ENCODE results near the gene VPS4A. TPM values are rescaled to one million over a fixed set of nuclear protein-coding genes. Genes with fewer than 3 reads are reported as not detected.

The VPS4A gene
- total RNA-seq, 1 experiment from 2014 or later, result 18.3 TPM

GRCh38 chr16:69318911-69319289 is 7.8 kb downstream of the VPS4A start:
- Histone ChIP-seq H3K27ac (ENCODE audit: low read length) (no peak overlapping the region), H3K27me3 (ENCODE audit: low read length) (no peaks in the 10 kb centered on the region), H4K20me1 (ENCODE audit: insufficient read depth, low read depth, low read length) (peaks cover 10% of the 10 kb centered on the region), H3K9me2 (replicated peaks; ENCODE audit: insufficient read depth, low read length) (no peaks in the 10 kb centered on the region), H3K36me3 (ENCODE audit: insufficient read depth, low read length) (peaks cover 21% of the 10 kb centered on the region), H3K4me2 (ENCODE audit: low read depth, low read length, poor library complexity, severe bottlenecking) (no peak overlapping the region), H3K79me2 (ENCODE audit: low read length) (peaks cover 24% of the 10 kb centered on the region), H3K4me3 (ENCODE audit: low read length) (no peak overlapping the region), H3K9me3 (ENCODE audit: low read length) (no peaks in the 10 kb centered on the region), H3K9ac (ENCODE audit: low read length) (no peak overlapping the region), H3K4me1 (ENCODE audit: low read length) (no peaks in the 10 kb centered on the region), H2AFZ (ENCODE audit: low read length) (no peak overlapping the region)
- no peak for DNase-seq

DNA sequence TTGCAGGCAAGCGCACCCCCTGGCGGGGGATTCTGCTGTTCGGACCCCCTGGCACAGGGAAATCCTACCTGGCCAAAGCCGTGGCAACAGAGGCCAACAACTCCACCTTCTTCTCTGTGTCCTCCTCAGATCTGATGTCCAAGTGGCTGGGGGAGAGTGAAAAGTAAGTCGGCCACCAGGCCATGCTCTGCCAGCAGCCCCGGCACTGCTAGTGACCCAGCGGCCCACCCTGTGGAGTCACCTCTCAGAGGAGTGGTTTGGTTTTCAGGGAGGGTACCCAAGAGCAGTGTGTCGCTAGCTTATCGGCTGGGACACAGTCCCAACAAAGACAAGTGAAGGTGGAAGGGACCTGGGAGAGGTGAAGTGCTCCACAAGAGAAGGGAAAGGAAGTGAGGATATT is 8.2 kb downstream of the VPS4A start:
- H3K9ac ChIP-seq (ENCODE audit: low read length), result no peak overlapping the region
- H3K27me3 ChIP-seq (ENCODE audit: low read length), result no peaks in the 10 kb centered on the region
- H3K36me3 ChIP-seq (ENCODE audit: insufficient read depth, low read length), result peaks cover 21% of the 10 kb centered on the region
- DNase-seq, result no peak
- H3K79me2 ChIP-seq (ENCODE audit: low read length), result peaks cover 24% of the 10 kb centered on the region
- no peak overlapping the region for H2AFZ ChIP-seq (ENCODE audit: low read length)
- H3K9me3 ChIP-seq (ENCODE audit: low read length), result no peaks in the 10 kb centered on the region
- peaks cover 11% of the 10 kb centered on the region for H4K20me1 ChIP-seq (ENCODE audit: insufficient read depth, low read depth, low read length)
- H3K4me3 ChIP-seq (ENCODE audit: low read length), result no peak overlapping the region
- no peak overlapping the region for H3K4me2 ChIP-seq (ENCODE audit: low read depth, low read length, poor library complexity, severe bottlenecking)
- no peaks in the 10 kb centered on the region for H3K4me1 ChIP-seq (ENCODE audit: low read length)
- no peak overlapping the region for H3K27ac ChIP-seq (ENCODE audit: low read length)
- no peaks in the 10 kb centered on the region for H3K9me2 ChIP-seq (replicated peaks; ENCODE audit: insufficient read depth, low read length)

DNA sequence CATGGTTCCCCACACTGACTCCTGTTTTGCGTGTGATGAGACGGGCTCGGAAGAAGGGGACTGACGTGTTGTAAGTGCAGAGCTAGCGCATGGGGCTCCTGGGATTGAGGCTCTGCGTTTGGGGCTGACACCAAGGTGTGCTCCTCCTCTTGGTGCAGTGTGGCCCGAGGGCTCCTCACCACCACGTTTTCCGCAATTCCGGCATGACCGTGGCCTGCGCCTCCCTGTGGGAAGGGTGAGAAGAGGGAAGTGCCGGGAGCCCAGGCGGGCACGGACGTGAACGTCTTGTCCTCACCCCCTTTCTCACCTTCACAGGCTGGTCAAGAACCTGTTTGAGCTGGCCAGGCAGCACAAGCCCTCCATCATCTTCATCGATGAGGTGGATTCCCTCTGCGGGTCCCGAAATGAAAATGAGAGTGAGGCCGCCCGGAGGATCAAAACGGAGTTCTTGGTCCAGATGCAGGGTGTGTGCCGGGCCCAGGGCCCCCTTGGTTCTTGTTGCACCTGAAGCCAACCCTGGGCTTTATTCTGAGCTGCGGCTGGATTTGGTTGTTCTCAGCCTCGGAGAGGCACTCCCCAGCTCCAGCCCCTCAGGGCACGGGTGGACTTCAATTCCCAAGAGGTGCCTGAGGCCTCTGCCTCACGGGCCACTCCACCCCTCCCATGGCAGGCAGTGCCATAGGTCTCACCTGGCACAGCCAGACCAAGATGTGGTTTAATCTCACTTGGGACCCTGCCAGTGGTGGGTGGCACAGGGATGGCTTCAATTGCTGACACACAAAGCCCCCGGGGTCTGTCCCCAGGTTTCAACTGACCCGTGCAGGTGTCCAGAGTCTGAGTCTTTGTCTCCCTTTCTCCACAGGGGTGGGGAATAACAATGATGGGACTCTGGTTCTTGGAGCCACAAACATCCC is 8.9 kb downstream of the VPS4A start:
- peaks cover 27% of the 10 kb centered on the region for H3K36me3 ChIP-seq (ENCODE audit: insufficient read depth, low read length)
- H3K27ac ChIP-seq (ENCODE audit: low read length), result no peak overlapping the region
- no peak overlapping the region for H3K4me3 ChIP-seq (ENCODE audit: low read length)
- no peaks in the 10 kb centered on the region for H3K9me3 ChIP-seq (ENCODE audit: low read length)
- H3K79me2 ChIP-seq (ENCODE audit: low read length), result peaks cover 26% of the 10 kb centered on the region
- no peaks in the 10 kb centered on the region for H3K9me2 ChIP-seq (replicated peaks; ENCODE audit: insufficient read depth, low read length)
- H3K4me2 ChIP-seq (ENCODE audit: low read depth, low read length, poor library complexity, severe bottlenecking), result no peak overlapping the region
- peaks cover 14% of the 10 kb centered on the region for H4K20me1 ChIP-seq (ENCODE audit: insufficient read depth, low read depth, low read length)
- H3K27me3 ChIP-seq (ENCODE audit: low read length), result no peaks in the 10 kb centered on the region
- H2AFZ ChIP-seq (ENCODE audit: low read length), result no peak overlapping the region
- no peak for DNase-seq
- H3K9ac ChIP-seq (ENCODE audit: low read length), result no peak overlapping the region
- no peaks in the 10 kb centered on the region for H3K4me1 ChIP-seq (ENCODE audit: low read length)

DNA sequence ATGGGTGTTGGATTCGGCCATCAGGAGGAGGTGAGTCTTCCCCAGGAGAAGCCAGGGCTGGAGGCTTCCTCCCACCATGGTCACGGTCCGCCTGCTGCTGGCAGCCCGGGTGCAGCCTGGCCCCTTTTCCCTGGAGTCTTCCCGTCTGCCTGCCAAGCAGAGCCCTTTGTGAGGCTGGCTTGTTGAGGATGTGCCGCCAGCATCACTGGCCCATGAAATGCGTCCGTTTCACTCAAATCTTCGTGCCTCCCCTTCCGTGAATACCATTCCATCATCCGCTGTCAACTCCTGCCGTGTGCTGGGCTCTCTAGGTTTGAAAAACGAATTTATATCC is 9.6 kb downstream of the VPS4A start:
- Histone ChIP-seq H2AFZ (ENCODE audit: low read length) (no peak overlapping the region), H3K9me3 (ENCODE audit: low read length) (no peaks in the 10 kb centered on the region), H3K9ac (ENCODE audit: low read length) (no peak overlapping the region), H3K36me3 (ENCODE audit: insufficient read depth, low read length) (peaks cover 27% of the 10 kb centered on the region), H3K9me2 (replicated peaks; ENCODE audit: insufficient read depth, low read length) (no peaks in the 10 kb centered on the region), H4K20me1 (ENCODE audit: insufficient read depth, low read depth, low read length) (peaks cover 15% of the 10 kb centered on the region), H3K79me2 (ENCODE audit: low read length) (peaks cover 30% of the 10 kb centered on the region), H3K27ac (ENCODE audit: low read length) (no peak overlapping the region), H3K4me2 (ENCODE audit: low read depth, low read length, poor library complexity, severe bottlenecking) (no peak overlapping the region), H3K27me3 (ENCODE audit: low read length) (no peaks in the 10 kb centered on the region), H3K4me1 (ENCODE audit: low read length) (peaks cover under 1% of the 10 kb centered on the region; the same call in 1 of the 2 replicates), H3K4me3 (ENCODE audit: low read length) (no peak overlapping the region)
- no peak for DNase-seq

DNA sequence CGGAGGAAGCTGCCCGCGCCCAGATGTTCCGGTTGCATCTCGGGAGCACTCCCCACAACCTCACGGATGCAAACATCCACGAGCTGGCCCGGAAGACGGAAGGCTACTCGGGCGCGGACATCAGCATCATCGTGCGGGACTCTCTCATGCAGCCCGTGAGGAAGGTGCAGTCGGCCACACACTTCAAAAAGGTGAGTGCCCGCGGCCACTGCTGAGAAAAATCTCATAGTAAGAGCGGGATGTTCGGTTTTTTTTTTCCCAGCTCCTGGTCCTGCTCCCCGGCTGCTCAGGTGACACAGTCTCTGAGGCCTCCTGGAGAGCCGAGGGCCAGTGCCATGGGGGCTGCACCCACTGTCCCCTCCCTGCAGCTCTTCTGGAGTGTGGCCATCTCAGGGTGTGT is 9.9 kb downstream of the VPS4A start:
- Histone ChIP-seq H2AFZ (ENCODE audit: low read length) (no peak overlapping the region), H3K4me3 (ENCODE audit: low read length) (no peak overlapping the region), H3K9ac (ENCODE audit: low read length) (no peak overlapping the region), H3K4me1 (ENCODE audit: low read length) (peaks cover 4% of the 10 kb centered on the region; the same call in 1 of the 2 replicates), H4K20me1 (ENCODE audit: insufficient read depth, low read depth, low read length) (peaks cover 19% of the 10 kb centered on the region), H3K36me3 (ENCODE audit: insufficient read depth, low read length) (peaks cover 27% of the 10 kb centered on the region), H3K9me3 (ENCODE audit: low read length) (no peaks in the 10 kb centered on the region), H3K27ac (ENCODE audit: low read length) (no peak overlapping the region), H3K27me3 (ENCODE audit: low read length) (no peaks in the 10 kb centered on the region), H3K9me2 (replicated peaks; ENCODE audit: insufficient read depth, low read length) (no peaks in the 10 kb centered on the region), H3K4me2 (ENCODE audit: low read depth, low read length, poor library complexity, severe bottlenecking) (no peak overlapping the region), H3K79me2 (ENCODE audit: low read length) (peaks cover 34% of the 10 kb centered on the region)
- DNase-seq, result no peak

- Histone ChIP-seq H3K27me3 (ENCODE audit: low read length) (no peaks in the 10 kb centered on the region), H3K36me3 (ENCODE audit: insufficient read depth, low read length) (peaks cover 29% of the 10 kb centered on the region), H3K27ac (ENCODE audit: low read length) (no peak overlapping the region), H3K9ac (ENCODE audit: low read length) (no peak overlapping the region), H3K4me1 (ENCODE audit: low read length) (peaks cover 15% of the 10 kb centered on the region), H3K4me3 (ENCODE audit: low read length) (no peak overlapping the region), H3K9me2 (replicated peaks; ENCODE audit: insufficient read depth, low read length) (no peaks in the 10 kb centered on the region), H3K79me2 (ENCODE audit: low read length) (peaks cover 46% of the 10 kb centered on the region), H4K20me1 (ENCODE audit: insufficient read depth, low read depth, low read length) (peaks cover 28% of the 10 kb centered on the region), H2AFZ (ENCODE audit: low read length) (no peak overlapping the region), H3K4me2 (ENCODE audit: low read depth, low read length, poor library complexity, severe bottlenecking) (no peak overlapping the region), H3K9me3 (ENCODE audit: low read length) (no peaks in the 10 kb centered on the region)
- DNase-seq, result no peak
These were observed 11.2 kb downstream of the VPS4A start for GRCh38 chr16:69322343-69322742.

- no peak overlapping the region for H3K4me3 ChIP-seq (ENCODE audit: low read length)
These were observed 12.3 kb downstream of the VPS4A start for GRCh38 chr16:69323415-69323814.

DNA sequence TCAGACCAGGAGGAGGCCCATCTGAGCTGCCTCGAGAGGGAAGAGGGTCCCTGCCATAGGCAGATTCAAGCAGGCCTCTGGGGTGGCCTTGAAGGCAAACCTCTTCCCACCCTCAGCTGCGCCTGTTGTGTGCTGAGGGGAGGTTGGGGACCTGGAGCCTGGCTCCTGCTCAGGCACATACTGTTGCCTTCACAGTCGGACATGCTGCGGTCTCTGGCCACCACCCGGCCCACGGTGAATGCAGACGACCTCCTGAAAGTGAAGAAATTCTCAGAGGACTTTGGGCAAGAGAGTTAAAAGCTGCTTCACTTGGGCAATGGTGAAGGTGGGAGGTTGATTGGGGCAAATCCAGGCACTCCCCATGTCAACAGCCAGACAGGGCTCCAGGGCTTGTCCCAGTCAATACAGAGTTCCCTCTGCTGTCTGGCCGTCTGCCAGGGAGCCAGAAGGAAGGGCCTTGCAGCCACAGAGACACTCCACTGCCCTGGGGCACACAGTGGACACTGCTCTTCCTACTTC is 12.9 kb downstream of the VPS4A start:
- Histone ChIP-seq H3K4me1 (ENCODE audit: low read length) (peaks cover 32% of the 10 kb centered on the region), H3K36me3 (ENCODE audit: insufficient read depth, low read length) (peaks cover 29% of the 10 kb centered on the region), H3K4me3 (ENCODE audit: low read length) (no peak overlapping the region), H3K79me2 (ENCODE audit: low read length) (peaks cover 64% of the 10 kb centered on the region), H2AFZ (ENCODE audit: low read length) (no peak overlapping the region), H4K20me1 (ENCODE audit: insufficient read depth, low read depth, low read length) (peaks cover 40% of the 10 kb centered on the region), H3K9me3 (ENCODE audit: low read length) (no peaks in the 10 kb centered on the region), H3K27ac (ENCODE audit: low read length) (no peak overlapping the region), H3K27me3 (ENCODE audit: low read length) (no peaks in the 10 kb centered on the region), H3K4me2 (ENCODE audit: low read depth, low read length, poor library complexity, severe bottlenecking) (no peak overlapping the region), H3K9me2 (replicated peaks; ENCODE audit: insufficient read depth, low read length) (no peaks in the 10 kb centered on the region), H3K9ac (ENCODE audit: low read length) (no peak overlapping the region)
- no peak for DNase-seq

More at GRCh38 chr16:69323415-69323814, 12.3 kb downstream of the VPS4A start:
- H3K4me1 ChIP-seq (ENCODE audit: low read length), result peaks cover 25% of the 10 kb centered on the region
- no peak overlapping the region for H3K4me2 ChIP-seq (ENCODE audit: low read depth, low read length, poor library complexity, severe bottlenecking)
- H3K9ac ChIP-seq (ENCODE audit: low read length), result no peak overlapping the region
- H2AFZ ChIP-seq (ENCODE audit: low read length), result no peak overlapping the region
- H3K9me2 ChIP-seq (replicated peaks; ENCODE audit: insufficient read depth, low read length), result no peaks in the 10 kb centered on the region
- H3K27me3 ChIP-seq (ENCODE audit: low read length), result no peaks in the 10 kb centered on the region
- H4K20me1 ChIP-seq (ENCODE audit: insufficient read depth, low read depth, low read length), result peaks cover 34% of the 10 kb centered on the region
- no peak overlapping the region for H3K27ac ChIP-seq (ENCODE audit: low read length)
- no peak for DNase-seq
- peaks cover 57% of the 10 kb centered on the region for H3K79me2 ChIP-seq (ENCODE audit: low read length)
- H3K9me3 ChIP-seq (ENCODE audit: low read length), result no peaks in the 10 kb centered on the region
- H3K36me3 ChIP-seq (ENCODE audit: insufficient read depth, low read length), result peaks cover 29% of the 10 kb centered on the region

Measured in Karpas-422 (cell line).